A549 treated with Mapracorat at 1 μM for 4 hours (cell line): Measurements from ENCODE around the gene DBNDD1. TPM values are rescaled to one million over a fixed set of nuclear protein-coding genes. Genes with fewer than 3 reads are reported as not detected.

Experiments
- total RNA-seq: library from RNA; stranded (reverse); fragments of 200-300 nt; extraction: Qiagen RNA extraction; gene quantifications from 5 replicates; pipeline ENCODE4 v1.2.3, GENCODE V29; 2022

DBNDD1 gene, protein sequence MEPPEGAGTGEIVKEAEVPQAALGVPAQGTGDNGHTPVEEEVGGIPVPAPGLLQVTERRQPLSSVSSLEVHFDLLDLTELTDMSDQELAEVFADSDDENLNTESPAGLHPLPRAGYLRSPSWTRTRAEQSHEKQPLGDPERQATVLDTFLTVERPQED
- 47.5 to 63.7 TPM (median 58.7 TPM) in 5 replicates for total RNA-seq

DNA sequence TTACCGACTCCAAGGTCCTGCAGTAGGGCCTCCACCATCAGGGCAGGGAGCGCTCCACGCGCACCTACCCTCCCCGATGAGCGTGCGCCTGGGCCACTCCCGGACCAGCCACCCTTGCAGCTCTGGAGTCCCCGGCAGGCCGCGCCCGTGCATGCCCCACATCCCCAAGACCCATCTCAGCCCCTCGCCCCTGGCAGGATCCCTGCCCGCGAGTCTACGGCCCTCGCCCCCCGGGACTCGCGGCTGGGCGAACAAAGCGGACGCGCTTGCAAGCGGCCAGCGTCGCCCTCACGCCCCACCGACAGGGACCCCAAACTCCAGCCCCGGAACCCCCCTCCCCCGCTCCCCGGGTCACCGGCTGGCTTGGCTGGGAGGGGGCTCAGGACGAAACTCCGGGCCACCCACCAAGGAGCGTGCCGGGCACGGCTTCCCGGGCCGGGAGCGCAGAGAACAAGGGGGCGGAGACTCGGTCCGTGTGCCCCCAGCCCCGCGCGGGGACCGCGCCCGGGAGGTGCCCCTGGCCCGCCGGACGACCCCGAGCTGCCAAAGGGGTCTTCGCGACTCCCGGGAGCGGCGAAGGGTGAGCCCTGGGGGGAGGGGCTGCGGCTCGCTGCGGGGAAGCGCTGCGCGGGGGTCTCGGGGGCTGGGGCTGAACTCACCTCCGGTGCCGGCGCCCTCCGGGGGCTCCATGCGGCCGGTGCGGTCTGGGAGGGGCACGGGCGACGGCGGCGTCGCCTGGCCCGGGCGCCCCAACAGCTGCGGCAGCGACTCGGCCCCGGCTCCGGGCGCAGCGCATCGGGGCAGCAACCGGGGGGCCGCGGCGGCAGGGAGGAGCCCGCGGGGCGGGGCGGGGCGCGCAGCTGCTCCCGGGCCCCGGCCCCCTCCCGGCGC is at the start of gene DBNDD1:
Gene DBNDD1 (minus strand): TSS at position 805 of the 891 bp plus-strand sequence. CDS start 115 bp downstream, at position 690.

Other genes starting within 250 kb of the DBNDD1 start
- gene FANCA, start 202.8 kb downstream of the DBNDD1 start, total RNA-seq: 24.5 to 38.6 TPM (median 34.4 TPM) in 5 replicates
- 4.9 to 9.1 TPM (median 7.8 TPM) in 5 replicates for gene SPIRE2, start 191.0 kb downstream of the DBNDD1 start, total RNA-seq
- gene TCF25, start 145.9 kb downstream of the DBNDD1 start, total RNA-seq: 72.6 to 83.2 TPM (median 78.7 TPM) in 5 replicates
- gene MC1R, start 100.6 kb downstream of the DBNDD1 start, total RNA-seq: 4.6 to 7.5 TPM (median 7.0 TPM) in 5 replicates
- 197 to 265 TPM (median 245 TPM) in 5 replicates for gene TUBB3, start 96.1 kb downstream of the DBNDD1 start, total RNA-seq
- gene DEF8, start 70.7 kb downstream of the DBNDD1 start, total RNA-seq: 92.9 to 118 TPM (median 112 TPM) in 5 replicates
- gene PRDM7, start 57.9 kb upstream of the DBNDD1 start, total RNA-seq: not detected in 5 replicates